K562 (cell line): ENCODE measurements around the gene ASCC1.

Experiments used
- CTCF ChIP-seq, 3 experiments: IDR thresholded peaks in 2 of 3; conservative IDR thresholded peaks in 1 of 3; 2 replicates each; pipeline ENCODE4 v1.5.1; 2011 to 2012; ENCODE audit warnings: low read length in 3 of 3, mild to moderate bottlenecking in 3 of 3, control low read depth in 2 of 3, improper control_type of control experiment in 1 of 3, inconsistent platforms in 1 of 3, low read depth in 1 of 3, mixed read lengths in 1 of 3, moderate library complexity in 1 of 3; ENCODE audit not compliant: insufficient read depth in 2 of 3
- FOXP1 ChIP-seq: sonication (generic); formaldehyde crosslinking; IDR thresholded peaks from 2 replicates; pipeline ENCODE4 v1.8.0; 2022; ENCODE audit warnings: mild to moderate bottlenecking, missing genetic modification reagents
- TEAD1 ChIP-seq, 2 experiments: fragments of 450-650 bp in 1 of 2; sonication (generic) in 1 of 2; formaldehyde crosslinking; IDR thresholded peaks; 2 replicates each; pipeline versions ENCODE4 v1.4.0 to v1.8.0; 2020 to 2022; ENCODE audit warnings: mild to moderate bottlenecking in 2 of 2, missing genetic modification reagents in 1 of 2
- TF ChIP-seq, protein P1 (sequence below): sonication (generic); formaldehyde crosslinking; IDR thresholded peaks from 2 replicates; pipeline ENCODE4 v1.8.0; 2022; ENCODE audit warnings: mild to moderate bottlenecking, low read depth, missing genetic modification reagents
- TF ChIP-seq, protein P2 (sequence below): fragments of 150-350 bp; conservative IDR thresholded peaks from 2 replicates; pipeline ENCODE4 v1.6.1; 2014; ENCODE audit warnings: low read length

- TF ChIP-seq FOXP1 (CRISPR knock-in tag) (no peak), TEAD1 (CRISPR knock-in tag; IDR thresholded peaks at IDR 0.05) (no peak), CTCF (IDR thresholded peaks at IDR 0.05 in 2 of 3, conservative IDR thresholded peaks at IDR 0.05 in 1 of 3; ENCODE audit: insufficient read depth in 2 of 3, low read depth in 1 of 3, low read length in 3 of 3) (no peak)
- TF ChIP-seq, protein P1, sequence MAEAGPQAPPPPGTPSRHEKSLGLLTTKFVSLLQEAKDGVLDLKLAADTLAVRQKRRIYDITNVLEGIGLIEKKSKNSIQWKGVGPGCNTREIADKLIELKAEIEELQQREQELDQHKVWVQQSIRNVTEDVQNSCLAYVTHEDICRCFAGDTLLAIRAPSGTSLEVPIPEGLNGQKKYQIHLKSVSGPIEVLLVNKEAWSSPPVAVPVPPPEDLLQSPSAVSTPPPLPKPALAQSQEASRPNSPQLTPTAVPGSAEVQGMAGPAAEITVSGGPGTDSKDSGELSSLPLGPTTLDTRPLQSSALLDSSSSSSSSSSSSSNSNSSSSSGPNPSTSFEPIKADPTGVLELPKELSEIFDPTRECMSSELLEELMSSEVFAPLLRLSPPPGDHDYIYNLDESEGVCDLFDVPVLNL (CRISPR knock-in tag), result no peak
- TF ChIP-seq, protein P2, sequence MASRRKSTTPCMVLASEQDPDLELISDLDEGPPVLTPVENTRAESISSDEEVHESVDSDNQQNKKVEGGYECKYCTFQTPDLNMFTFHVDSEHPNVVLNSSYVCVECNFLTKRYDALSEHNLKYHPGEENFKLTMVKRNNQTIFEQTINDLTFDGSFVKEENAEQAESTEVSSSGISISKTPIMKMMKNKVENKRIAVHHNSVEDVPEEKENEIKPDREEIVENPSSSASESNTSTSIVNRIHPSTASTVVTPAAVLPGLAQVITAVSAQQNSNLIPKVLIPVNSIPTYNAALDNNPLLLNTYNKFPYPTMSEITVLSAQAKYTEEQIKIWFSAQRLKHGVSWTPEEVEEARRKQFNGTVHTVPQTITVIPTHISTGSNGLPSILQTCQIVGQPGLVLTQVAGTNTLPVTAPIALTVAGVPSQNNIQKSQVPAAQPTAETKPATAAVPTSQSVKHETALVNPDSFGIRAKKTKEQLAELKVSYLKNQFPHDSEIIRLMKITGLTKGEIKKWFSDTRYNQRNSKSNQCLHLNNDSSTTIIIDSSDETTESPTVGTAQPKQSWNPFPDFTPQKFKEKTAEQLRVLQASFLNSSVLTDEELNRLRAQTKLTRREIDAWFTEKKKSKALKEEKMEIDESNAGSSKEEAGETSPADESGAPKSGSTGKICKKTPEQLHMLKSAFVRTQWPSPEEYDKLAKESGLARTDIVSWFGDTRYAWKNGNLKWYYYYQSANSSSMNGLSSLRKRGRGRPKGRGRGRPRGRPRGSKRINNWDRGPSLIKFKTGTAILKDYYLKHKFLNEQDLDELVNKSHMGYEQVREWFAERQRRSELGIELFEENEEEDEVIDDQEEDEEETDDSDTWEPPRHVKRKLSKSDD, result no peak
Measured at GRCh38 chr10:72089618-72090017, 126.5 kb downstream of the ASCC1 start.
